Left lobe of liver (tissue), 2 donors: Measurements from ENCODE around the gene TSHZ2. TPM values are rescaled to one million over a fixed set of nuclear protein-coding genes. Genes with fewer than 3 reads are reported as not detected.
"Not testable (repeated sequence)": the region's sequence is repeated elsewhere in the genome, so short reads cannot be mapped to it uniquely, and the experiment has no call there.

Experiments
- ATAC-seq: fragments of 200-7000 bp; cut with Tn5 transposase; one replicate; pipeline ENCODE4 v1.9.1; 2020; ENCODE audit warnings: mild to moderate bottlenecking, moderate library complexity
- DNase-seq: peaks from one replicate; pipeline ENCODE4 v3.0.0-alpha.2; 2020; ENCODE audit warnings: low spot score
- total RNA-seq: library from RNA; stranded (reverse); gene quantifications from one replicate; pipeline ENCODE4 v1.2.1, GENCODE V29; 2021
- donor health status: DM: no; HTN: no; CAD: no; lungs with moderate emphysema.
- donor health status: DM: no; HTN: yes; CAD: no.

The TSHZ2 gene
- total RNA-seq, 1 donor from 2014 or later: 19.0 TPM

DNA sequence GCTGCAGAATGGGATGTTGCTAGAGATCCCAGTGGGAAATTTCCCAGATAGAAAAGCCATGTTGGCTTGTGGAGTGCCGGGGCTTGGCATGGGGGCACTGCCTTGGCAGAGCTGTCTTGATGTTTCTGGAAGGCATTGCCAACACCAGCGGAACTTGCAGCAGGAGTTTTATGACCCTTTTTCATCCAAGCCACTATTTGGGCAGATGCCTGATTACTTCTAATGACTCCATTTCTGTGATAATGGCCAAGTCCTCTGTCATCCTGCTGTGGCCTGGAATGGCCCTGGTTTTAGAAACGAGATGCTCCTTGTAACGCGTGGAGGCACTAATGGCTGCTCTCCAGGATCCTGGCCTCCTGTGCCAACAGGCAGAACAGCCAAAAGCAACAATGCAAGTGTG, 392.5 kb downstream of the TSHZ2 start:
- no peak for ATAC-seq
- DNase-seq: no peak

DNA sequence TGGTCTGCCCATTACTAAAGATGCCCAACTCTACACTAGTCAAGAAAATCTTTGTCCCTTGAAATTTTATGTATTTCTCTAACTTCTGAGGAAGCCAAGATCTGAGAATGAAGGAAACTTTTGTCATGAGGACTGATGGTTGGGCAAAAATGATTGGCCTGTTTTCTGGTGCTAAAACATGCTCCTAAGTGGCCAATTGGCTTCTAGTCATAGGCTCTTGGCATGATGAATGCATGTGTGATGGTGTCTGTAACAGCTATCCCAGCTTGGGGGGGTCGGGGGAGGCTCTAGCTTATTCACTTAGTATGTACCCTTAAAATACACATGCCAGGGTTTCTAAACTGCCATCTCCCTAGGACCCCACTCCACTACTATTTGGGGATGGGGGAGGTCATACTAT, 392.9 kb downstream of the TSHZ2 start:
- no peak for DNase-seq
- no peak for ATAC-seq

GRCh38 chr20:53365539-53366075, 393.4 kb downstream of the TSHZ2 start:
- no peak for ATAC-seq
- no peak for DNase-seq

GRCh38 chr20:53366928-53367327, 394.8 kb downstream of the TSHZ2 start:
- not testable (repeated sequence) for DNase-seq, ATAC-seq

- ATAC-seq (no peak), DNase-seq (no peak)
These were observed 397.7 kb downstream of the TSHZ2 start for GRCh38 chr20:53369871-53370270.

DNA sequence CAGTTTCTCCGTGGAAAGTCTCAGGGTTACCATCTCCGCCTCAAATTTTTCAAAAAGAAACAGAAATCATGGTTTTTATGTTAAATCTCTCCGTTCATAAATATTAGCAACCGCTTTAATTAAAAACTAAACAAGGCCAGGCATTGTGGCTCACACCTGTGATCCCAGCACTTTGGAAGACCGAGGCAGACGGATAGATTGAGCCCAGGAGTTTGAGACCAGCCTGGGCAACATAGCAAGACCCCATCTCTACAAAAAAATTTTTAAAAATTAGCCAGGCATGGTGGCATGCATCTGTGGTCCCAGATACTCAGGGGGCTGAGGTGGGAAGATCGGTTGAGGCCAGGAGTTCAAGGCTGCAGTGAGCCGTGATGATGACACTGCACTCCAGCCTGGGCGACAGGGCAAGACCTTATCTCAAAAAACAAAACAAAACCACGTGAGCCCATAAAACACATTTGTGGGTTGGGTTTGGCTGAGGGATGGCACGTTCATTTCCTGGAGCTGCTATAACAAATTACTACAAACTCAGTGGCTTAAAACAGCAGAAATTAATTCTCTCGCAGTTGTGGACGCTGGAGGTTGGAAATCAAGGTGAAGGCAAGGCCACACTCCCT, 398.3 kb downstream of the TSHZ2 start:
- ATAC-seq (no peak), DNase-seq (no peak)

- ATAC-seq (no peak), DNase-seq (no peak)
These were observed 399.1 kb downstream of the TSHZ2 start for GRCh38 chr20:53371216-53371615.

DNA sequence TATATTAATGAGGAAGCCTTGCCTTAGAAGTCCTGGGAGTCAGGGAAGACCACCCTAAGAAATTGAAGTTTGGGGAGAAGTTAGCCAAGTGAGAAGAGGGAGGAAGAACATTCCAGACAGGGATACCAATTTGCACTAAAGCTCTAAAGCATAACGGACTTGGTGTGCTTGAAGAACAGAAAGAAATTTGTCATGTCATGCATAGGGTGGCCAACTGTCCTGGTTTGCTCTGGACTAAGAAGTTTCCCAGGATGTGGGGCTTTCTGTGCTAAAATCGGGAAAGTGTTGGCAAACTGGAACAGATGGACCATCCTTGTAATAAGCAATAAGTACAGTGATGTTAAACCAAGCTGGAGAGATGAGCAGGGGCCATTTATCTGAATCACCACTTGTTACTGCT, 403.9 kb downstream of the TSHZ2 start:
- no peak for ATAC-seq
- DNase-seq: no peak

DNA sequence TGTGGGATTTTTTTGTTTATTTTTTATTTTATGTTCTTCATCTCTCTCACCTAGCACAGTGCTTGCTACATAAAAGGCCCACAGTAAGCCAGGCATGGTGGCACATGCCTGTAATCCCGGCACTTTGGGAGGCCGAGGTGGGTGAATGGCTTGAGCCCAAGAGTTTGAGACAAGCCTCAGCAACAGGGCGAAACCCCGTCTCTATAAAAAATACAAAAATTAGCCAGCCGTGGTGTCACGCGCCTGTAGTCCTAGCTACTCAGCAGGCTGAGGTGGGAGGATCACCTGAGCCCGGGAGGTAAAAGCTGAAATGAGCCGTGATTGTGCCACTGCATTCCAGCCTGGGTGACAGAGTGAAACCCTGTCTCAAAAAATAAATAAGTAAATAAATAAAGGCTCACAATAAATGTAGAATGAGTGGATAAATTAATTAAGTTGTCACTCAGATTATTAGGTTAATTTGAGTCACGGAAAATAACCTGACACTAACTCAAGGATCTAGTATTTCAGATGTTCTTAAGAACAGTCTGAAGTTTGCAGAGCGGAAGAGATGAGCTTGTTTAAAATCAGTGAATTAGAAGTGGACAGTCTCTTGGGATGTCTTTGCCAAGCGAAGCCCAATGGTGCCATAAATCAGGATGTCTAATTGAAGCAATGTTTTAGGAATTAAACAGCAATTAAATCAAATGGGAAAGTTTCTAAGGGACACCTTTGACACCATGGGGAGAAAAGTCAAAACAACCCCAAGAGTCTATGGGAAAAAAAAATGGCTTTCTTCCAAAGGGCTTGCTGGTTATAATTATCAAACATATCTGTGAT, 407.1 kb downstream of the TSHZ2 start:
- no peak for ATAC-seq
- DNase-seq: no peak

GRCh38 chr20:53379833-53380120, 407.6 kb downstream of the TSHZ2 start:
- no peak for ATAC-seq

GRCh38 chr20:53381568-53382262, 409.6 kb downstream of the TSHZ2 start:
- ATAC-seq (no peak), DNase-seq (no peak)

More at GRCh38 chr20:53379833-53380120, 407.6 kb downstream of the TSHZ2 start:
- no peak for DNase-seq

DNA sequence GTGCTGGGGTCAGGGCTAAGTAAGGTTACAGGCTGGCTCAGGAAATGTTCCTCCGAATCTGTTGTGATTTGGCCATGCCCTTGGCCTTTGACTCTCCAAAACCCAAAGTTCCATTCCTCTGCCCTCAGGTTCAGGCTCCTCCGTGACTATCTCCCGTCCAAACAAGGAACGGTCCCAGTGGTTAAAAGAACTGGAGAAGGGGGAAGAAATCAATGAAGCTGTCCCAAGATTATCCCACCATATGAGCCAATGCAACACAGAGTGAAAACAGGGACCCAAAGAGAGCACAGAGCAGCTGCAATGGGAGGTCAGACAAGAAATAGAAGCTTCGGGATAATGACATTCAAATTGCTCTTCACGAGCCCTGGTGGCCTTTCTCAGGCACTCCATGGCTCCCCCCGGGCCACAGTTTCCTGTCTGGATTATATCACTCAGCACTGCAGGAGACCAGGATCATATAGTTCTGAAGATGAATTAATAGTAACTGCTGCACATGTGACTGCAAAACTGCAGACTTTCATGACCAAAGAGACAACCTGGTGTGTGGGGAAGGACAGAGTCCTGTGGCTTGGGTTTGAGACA, 410.2 kb downstream of the TSHZ2 start:
- DNase-seq (no peak), ATAC-seq (peak; percentile 37)

DNA sequence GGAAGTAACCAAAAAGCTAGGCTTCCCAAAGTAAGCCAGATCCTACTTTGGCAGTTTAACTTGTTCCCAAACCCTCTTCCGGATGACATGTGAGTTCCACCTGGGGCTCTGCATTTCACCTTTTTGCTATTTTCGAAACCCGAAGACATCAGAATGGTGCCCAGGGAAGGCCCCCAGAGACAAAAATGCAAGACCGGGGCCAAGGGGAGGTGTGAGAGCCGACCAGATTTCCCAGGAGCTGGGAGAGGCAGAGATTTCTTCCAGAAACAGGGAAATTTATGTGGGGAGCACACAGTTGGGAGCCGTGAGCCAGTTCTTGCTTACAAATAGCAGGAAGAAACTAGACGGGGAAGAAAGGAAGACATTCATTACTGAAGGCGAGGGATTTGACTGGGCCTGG, 411.8 kb downstream of the TSHZ2 start:
- DNase-seq (no peak), ATAC-seq (no peak)

DNA sequence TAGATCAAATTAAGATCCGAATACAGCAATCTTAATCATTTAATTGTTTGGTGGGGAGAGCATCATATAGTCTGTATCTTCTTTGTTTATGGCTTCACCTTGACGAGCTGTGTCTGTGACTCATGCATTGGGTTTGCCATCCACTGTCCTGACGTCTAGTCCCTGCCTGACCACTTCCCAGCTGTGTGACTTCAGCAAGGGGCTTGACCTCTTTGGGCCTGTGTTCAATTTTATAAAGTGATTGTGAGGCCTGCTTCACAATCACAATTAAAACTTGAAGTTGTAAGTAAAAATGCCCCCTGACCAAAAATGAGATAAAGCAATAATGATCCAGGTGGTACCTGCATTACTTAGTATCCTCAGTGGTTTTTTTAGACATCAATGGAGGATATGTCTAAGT, 412.2 kb downstream of the TSHZ2 start:
- ATAC-seq: no peak
- no peak for DNase-seq

GRCh38 chr20:53385941-53386767, 414.0 kb downstream of the TSHZ2 start:
- DNase-seq (no peak), ATAC-seq (no peak)

DNA sequence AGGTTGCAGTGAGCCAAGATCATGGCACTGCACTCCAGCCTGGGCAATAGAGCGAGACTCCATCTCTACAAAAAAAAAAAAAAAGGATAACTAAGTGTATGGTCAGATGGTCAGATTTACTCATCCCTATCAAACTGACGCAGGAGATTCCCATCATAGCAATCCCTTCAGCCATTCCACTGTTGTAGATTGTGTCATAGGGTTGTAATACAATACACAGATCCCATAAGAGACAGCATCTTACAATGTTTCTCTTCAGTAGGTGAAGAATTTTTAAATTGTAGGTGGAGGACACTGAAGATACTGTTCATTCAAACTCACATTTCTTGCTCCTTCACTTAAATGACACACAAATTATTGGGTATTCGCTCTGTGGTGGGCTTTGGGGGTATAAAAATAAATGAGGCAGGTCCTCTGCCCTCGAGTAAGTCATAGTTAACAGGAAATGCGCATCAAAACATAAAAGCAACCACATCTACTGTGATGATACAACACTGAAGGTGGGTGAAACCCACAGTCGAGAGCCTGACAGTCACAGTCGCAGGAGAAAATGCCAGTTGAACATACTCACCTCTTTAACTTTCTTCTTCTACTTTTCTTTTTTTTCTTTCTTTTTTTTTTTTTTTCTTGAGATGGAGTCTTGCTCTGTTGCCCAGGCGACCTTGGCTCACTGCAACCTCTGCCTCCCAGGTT, 416.0 kb downstream of the TSHZ2 start:
- no peak for ATAC-seq
- DNase-seq: no peak

DNA sequence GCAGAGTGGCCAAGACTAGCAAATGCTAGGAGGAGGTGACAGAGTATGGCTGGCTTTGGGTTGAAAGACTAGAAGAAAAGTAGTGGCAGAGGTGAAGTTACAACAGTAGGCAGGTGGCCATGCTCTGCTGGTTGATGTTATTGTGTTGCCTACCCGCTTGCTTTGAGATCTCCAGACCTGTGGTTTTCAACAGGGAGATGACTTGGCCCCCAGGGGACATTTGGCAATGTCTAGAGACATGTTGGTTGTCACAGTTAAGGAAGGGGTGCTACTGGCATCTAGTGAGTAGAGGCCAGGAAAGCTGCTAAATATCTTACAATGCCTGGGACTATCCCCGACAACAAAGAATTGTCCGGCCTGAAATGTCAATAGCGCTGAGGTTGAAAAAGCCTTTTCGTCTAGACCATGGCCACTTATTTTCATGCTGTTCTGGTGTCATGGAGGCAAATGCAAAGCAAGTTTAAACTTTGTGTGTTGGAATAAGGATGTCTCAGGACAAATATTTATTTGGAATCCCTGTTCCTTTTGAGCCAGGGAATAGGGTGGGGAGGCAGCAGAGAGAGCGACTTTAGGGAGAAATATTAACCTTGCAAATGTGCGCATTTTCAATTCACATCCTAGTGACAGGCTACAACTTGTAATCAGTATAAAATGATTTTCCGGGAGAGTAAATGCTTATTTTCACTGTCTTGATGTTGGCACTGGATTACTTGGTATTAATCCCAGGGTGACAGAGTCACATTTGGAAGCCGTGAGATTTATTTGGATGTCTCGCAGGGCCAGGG, 417.6 kb downstream of the TSHZ2 start:
- ATAC-seq: no peak
- DNase-seq: no peak

DNA sequence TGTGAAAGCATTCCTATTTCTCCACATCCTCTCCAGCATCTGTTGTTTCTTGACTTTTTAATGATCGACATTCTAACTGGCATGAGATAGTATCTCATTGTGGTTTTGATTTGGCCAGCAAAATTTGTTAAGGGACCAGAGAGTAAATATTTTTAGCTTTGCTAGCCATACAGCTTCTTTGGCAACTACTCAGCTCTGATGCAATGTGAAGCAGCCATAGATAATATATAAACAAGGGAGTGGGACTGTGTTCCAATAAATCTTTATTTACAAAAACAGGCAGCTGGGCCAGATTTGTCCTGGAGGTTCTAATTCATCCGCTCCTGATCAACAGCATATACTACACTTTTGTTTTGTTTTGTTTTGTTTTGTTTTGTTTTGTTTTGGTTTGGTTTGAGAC, 418.6 kb downstream of the TSHZ2 start:
- DNase-seq (no peak), ATAC-seq (no peak)

DNA sequence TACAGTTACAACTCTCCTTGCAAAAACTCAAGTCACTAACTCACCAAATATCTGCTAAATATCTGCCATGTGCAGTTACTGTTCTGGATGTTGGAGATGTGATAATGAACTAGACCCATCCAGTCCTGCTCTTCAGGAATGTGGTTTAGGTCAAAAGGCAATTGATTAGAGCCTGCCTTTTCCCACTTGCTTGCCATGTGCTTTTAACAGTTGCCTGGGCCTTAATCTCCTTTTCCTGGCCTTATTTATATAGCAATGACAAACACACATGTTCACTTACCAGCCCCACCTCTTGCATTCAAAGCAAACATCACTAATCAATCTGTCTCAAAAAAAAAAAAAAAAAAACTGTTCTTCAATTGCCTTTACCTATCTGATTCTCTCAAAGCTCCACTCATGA, 422.3 kb downstream of the TSHZ2 start:
- DNase-seq (no peak), ATAC-seq (peak; percentile 74)
